Astrocyte (in vitro differentiated cells and primary cell): ENCODE measurements around the gene NAV1. TPM values are rescaled to one million over a fixed set of nuclear protein-coding genes. Genes with fewer than 3 reads are reported as not detected.
A peak's percentile ranks its signal among the peaks of the same experiment; 100 is the strongest.
"Not testable (repeated sequence)": the region's sequence is repeated elsewhere in the genome, so short reads cannot be mapped to it uniquely, and the experiment has no call there.

ENCODE experiments used
- DNase-seq: peaks from one replicate; pipeline ENCODE4 v3.0.0-alpha.2; 2010; ENCODE audit warnings: low read depth
- FAIRE-seq: peaks from 2 replicates; lab custom pipeline; 2011; peaks lifted over from hg19 to GRCh38; lab: Jason Lieb, UNC
- H2AFZ ChIP-seq: 2 replicates; pipeline ENCODE4 v1.6.0; 2012; ENCODE audit warnings: low read depth, low read length, inconsistent platforms
- H3K27ac ChIP-seq: 2 replicates; pipeline ENCODE4 v1.5.1; 2011; ENCODE audit warnings: low read depth, low read length, inconsistent platforms
- H3K27me3 ChIP-seq: 2 replicates; pipeline ENCODE4 v1.6.0; 2011; ENCODE audit warnings: low read length, inconsistent platforms; ENCODE audit not compliant: insufficient read depth
- H3K36me3 ChIP-seq: 2 replicates; pipeline ENCODE4 v1.5.1; 2011; ENCODE audit warnings: low read length, inconsistent platforms; ENCODE audit not compliant: insufficient read depth
- H3K4me1 ChIP-seq: 2 replicates; pipeline ENCODE4 v1.5.1; 2011; ENCODE audit warnings: low read length, inconsistent platforms; ENCODE audit not compliant: insufficient read depth
- H3K4me2 ChIP-seq: 2 replicates; pipeline ENCODE4 v1.6.0; 2012; ENCODE audit warnings: low read length, inconsistent platforms
- H3K4me3 ChIP-seq: 2 replicates; pipeline ENCODE4 v1.5.1; 2011; ENCODE audit warnings: low read depth, mild to moderate bottlenecking, low read length, inconsistent platforms; ENCODE audit not compliant: insufficient read depth
- H3K79me2 ChIP-seq: 2 replicates; pipeline ENCODE4 v1.6.0; 2012; ENCODE audit warnings: mild to moderate bottlenecking, low read length, inconsistent platforms; ENCODE audit not compliant: insufficient read depth
- H3K9ac ChIP-seq: 2 replicates; pipeline ENCODE4 v1.6.0; 2012; ENCODE audit warnings: mild to moderate bottlenecking, low read length, inconsistent platforms
- H3K9me3 ChIP-seq: 2 replicates; pipeline ENCODE4 v1.5.1; 2012; ENCODE audit warnings: low read depth, mild to moderate bottlenecking, low read length, inconsistent platforms; ENCODE audit not compliant: insufficient read depth
- H4K20me1 ChIP-seq: 2 replicates; pipeline ENCODE4 v1.6.0; 2012; ENCODE audit warnings: low read length, inconsistent platforms; ENCODE audit not compliant: insufficient read depth
- H3K27ac Mint-ChIP-seq: one replicate; pipeline ENCODE4 v1.8.0; 2021; ENCODE audit warnings: mild to moderate bottlenecking, mixed read lengths; ENCODE audit not compliant: unreplicated experiment
- H3K27me3 Mint-ChIP-seq: one replicate; pipeline ENCODE4 v1.8.0; 2021; ENCODE audit warnings: low read depth, mixed read lengths; ENCODE audit not compliant: unreplicated experiment
- H3K36me3 Mint-ChIP-seq: one replicate; pipeline ENCODE4 v1.8.0; 2021; ENCODE audit warnings: low read depth, mixed read lengths; ENCODE audit not compliant: unreplicated experiment
- H3K4me1 Mint-ChIP-seq: one replicate; pipeline ENCODE4 v1.8.0; 2021; ENCODE audit warnings: low read depth, mixed read lengths; ENCODE audit not compliant: unreplicated experiment
- H3K4me3 Mint-ChIP-seq: one replicate; pipeline ENCODE4 v1.8.0; 2021; ENCODE audit warnings: mild to moderate bottlenecking, moderate library complexity, mixed read lengths; ENCODE audit not compliant: unreplicated experiment
- H3K9me3 Mint-ChIP-seq: one replicate; pipeline ENCODE4 v1.8.0; 2021; ENCODE audit warnings: mild to moderate bottlenecking, mixed read lengths; ENCODE audit not compliant: unreplicated experiment
- CTCF ChIP-seq: IDR thresholded peaks from 2 replicates; pipeline ENCODE4 v1.5.1; 2011; ENCODE audit warnings: low read depth, mild to moderate bottlenecking, inconsistent platforms, low read length, moderate library complexity; ENCODE audit not compliant: insufficient read depth
- EZH2 ChIP-seq: IDR thresholded peaks from 2 replicates; pipeline ENCODE4 v1.6.1; 2012; ENCODE audit warnings: mild to moderate bottlenecking, low read length, inconsistent platforms; ENCODE audit not compliant: insufficient read depth
- total RNA-seq: library from RNA; stranded (reverse); gene quantifications from 2 replicates; pipeline ENCODE4 v1.2.1, GENCODE V29; 2021

NAV1 gene
- total RNA-seq, 1 donor from 2014 or later, result 79.7 TPM

- Histone ChIP-seq H3K4me1 (no peaks in the 10 kb centered on the region), H3K9me3 (no peaks in the 10 kb centered on the region), H3K9ac (no peak overlapping the region), H3K79me2 (peaks cover 93% of the 10 kb centered on the region), H3K4me2 (no peak overlapping the region), H4K20me1 (peaks cover 78% of the 10 kb centered on the region), H3K27ac (no peak overlapping the region), H3K27me3 (no peaks in the 10 kb centered on the region), H3K4me3 (no peak overlapping the region), H3K36me3 (no peaks in the 10 kb centered on the region), H2AFZ (no peak overlapping the region)
- DNase-seq (no peak), FAIRE-seq (no peak)
- H3K9me3 Mint-ChIP-seq, result no peaks in the 10 kb centered on the region
- H3K36me3 Mint-ChIP-seq, result peaks cover 3% of the 10 kb centered on the region
- TF ChIP-seq EZH2, result no peak
- TF ChIP-seq CTCF, result no peak
- no peak overlapping the region for H3K27ac Mint-ChIP-seq
- no peaks in the 10 kb centered on the region for H3K27me3 Mint-ChIP-seq
- H3K4me3 Mint-ChIP-seq, result no peak overlapping the region
- peaks cover 7% of the 10 kb centered on the region for H3K4me1 Mint-ChIP-seq
These were observed 37.0 kb downstream of the NAV1 start for GRCh38 chr1:201575912-201576311.

GRCh38 chr1:201576914-201577313 lies 38.0 kb downstream of the NAV1 start:
- H3K36me3 Mint-ChIP-seq, result peaks cover 3% of the 10 kb centered on the region
- no peak overlapping the region for H2AFZ ChIP-seq
- H4K20me1 ChIP-seq, result peaks cover 73% of the 10 kb centered on the region
- no peaks in the 10 kb centered on the region for H3K9me3 Mint-ChIP-seq
- H3K9me3 ChIP-seq, result no peaks in the 10 kb centered on the region
- no peaks in the 10 kb centered on the region for H3K27me3 ChIP-seq
- no peaks in the 10 kb centered on the region for H3K27me3 Mint-ChIP-seq
- H3K79me2 ChIP-seq, result peaks cover 90% of the 10 kb centered on the region
- no peaks in the 10 kb centered on the region for H3K36me3 ChIP-seq
- DNase-seq (no peak), FAIRE-seq (no peak)
- TF ChIP-seq EZH2, result no peak
- no peak for TF ChIP-seq CTCF
- no peak overlapping the region for H3K9ac ChIP-seq
- H3K27ac ChIP-seq, result no peak overlapping the region
- no peak overlapping the region for H3K4me3 ChIP-seq
- peaks cover under 1% of the 10 kb centered on the region for H3K4me1 ChIP-seq
- no peak overlapping the region for H3K4me3 Mint-ChIP-seq
- H3K4me1 Mint-ChIP-seq, result peaks cover 4% of the 10 kb centered on the region
- no peak overlapping the region for H3K4me2 ChIP-seq
- H3K27ac Mint-ChIP-seq, result no peak overlapping the region

DNA sequence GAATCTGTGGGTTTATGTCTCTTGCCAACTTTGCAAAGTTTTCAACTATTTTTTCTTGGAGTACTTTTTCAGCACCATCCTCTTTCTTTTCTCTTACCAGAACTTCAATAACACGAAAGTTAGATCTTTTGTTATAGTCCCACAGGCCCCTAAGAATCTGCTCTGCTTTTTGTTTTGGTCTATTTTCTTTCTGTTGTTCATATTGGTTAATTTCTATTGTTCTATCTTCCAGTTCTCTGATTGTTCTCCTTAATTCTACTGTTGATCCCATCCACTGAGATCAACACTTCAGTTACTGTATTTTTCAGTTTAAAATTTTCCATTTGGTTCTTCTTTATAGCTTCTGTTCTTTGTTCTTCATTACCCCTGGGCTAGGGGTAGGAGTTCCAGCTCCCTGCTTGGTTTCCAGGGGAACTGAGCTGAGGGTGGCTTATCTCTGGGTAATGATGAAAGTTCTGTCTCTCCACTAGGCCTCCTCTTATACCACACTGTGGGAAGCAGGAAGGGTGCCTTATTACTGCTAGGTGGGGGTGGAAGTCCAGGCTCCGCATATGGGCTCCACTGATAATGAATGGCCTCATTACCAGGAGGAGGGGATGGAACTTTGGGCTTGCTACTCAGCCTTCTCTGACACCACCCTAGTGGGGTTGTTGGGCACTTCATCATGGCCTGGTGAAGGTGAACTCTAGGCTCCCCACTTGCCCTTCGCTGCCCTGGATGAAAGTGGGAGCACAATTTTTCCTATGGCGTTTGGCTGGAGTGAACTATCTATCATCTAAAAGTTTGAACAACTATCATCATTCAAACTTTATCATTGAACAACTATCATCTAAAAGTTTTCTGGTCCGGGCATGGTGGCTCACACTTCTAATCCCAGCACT lies 39.3 kb downstream of the NAV1 start:
- Histone ChIP-seq H3K79me2 (peaks cover 95% of the 10 kb centered on the region), H3K9ac (no peak overlapping the region), H3K4me2 (no peak overlapping the region), H3K27me3 (no peaks in the 10 kb centered on the region), H4K20me1 (peaks cover 77% of the 10 kb centered on the region), H2AFZ (no peak overlapping the region), H3K4me3 (no peak overlapping the region), H3K4me1 (peaks cover 14% of the 10 kb centered on the region), H3K36me3 (no peaks in the 10 kb centered on the region), H3K27ac (no peak overlapping the region), H3K9me3 (no peaks in the 10 kb centered on the region)
- DNase-seq (peak; percentile 58), FAIRE-seq (no peak)
- TF ChIP-seq CTCF (no peak), EZH2 (no peak)
- peaks cover 18% of the 10 kb centered on the region for H3K4me1 Mint-ChIP-seq
- no peaks in the 10 kb centered on the region for H3K27me3 Mint-ChIP-seq
- no peaks in the 10 kb centered on the region for H3K9me3 Mint-ChIP-seq
- H3K27ac Mint-ChIP-seq, result no peak overlapping the region
- no peak overlapping the region for H3K4me3 Mint-ChIP-seq
- peaks cover 3% of the 10 kb centered on the region for H3K36me3 Mint-ChIP-seq

- not testable (repeated sequence) for H3K36me3 ChIP-seq, H3K9me3 Mint-ChIP-seq, H3K9ac ChIP-seq, DNase-seq, H3K4me2 ChIP-seq, H3K9me3 ChIP-seq, H3K27me3 Mint-ChIP-seq, H3K4me3 Mint-ChIP-seq, H2AFZ ChIP-seq, FAIRE-seq, H3K27ac ChIP-seq, H3K36me3 Mint-ChIP-seq, H3K27me3 ChIP-seq, H3K4me3 ChIP-seq, H3K27ac Mint-ChIP-seq
- Histone ChIP-seq H4K20me1 (peaks cover 60% of the 10 kb centered on the region), H3K4me1 (peaks cover 27% of the 10 kb centered on the region), H3K79me2 (peaks cover 94% of the 10 kb centered on the region)
- peaks cover 46% of the 10 kb centered on the region for H3K4me1 Mint-ChIP-seq
These were observed 42.4 kb downstream of the NAV1 start for GRCh38 chr1:201581371-201581770.
